GM20000 (cell line): ENCODE data around the gene TMEM59L.
"Not testable (repeated sequence)": the region's sequence is repeated elsewhere in the genome, so short reads cannot be mapped to it uniquely, and the experiment has no call there.

Experiments used
- DNase-seq: peaks from one replicate; pipeline ENCODE4 v3.0.0; 2012; ENCODE audit warnings: low spot score
- CTCF ChIP-seq: IDR thresholded peaks from 2 replicates; pipeline ENCODE4 v1.5.1; 2012; ENCODE audit warnings: mild to moderate bottlenecking, control low read depth; ENCODE audit errors: extremely low read depth, missing control alignments

The TMEM59L gene

GRCh38 chr19:18590273-18591272 lies 22.1 kb upstream of the TMEM59L start:
- peak; percentile 49 for DNase-seq
- TF ChIP-seq CTCF: no peak

GRCh38 chr19:18591735-18592385 lies 20.8 kb upstream of the TMEM59L start:
- no peak for TF ChIP-seq CTCF

GRCh38 chr19:18592732-18593131 lies 19.9 kb upstream of the TMEM59L start:
- DNase-seq: not testable (repeated sequence)

More at GRCh38 chr19:18591735-18592385, 20.8 kb upstream of the TMEM59L start:
- no peak for DNase-seq

GRCh38 chr19:18593367-18594095 lies 19.1 kb upstream of the TMEM59L start:
- TF ChIP-seq CTCF: no peak
- no peak for DNase-seq

GRCh38 chr19:18594096-18594823 lies 18.4 kb upstream of the TMEM59L start:
- DNase-seq: peak; percentile 96
- TF ChIP-seq CTCF: peak; percentile 94

- TF ChIP-seq CTCF: no peak
- DNase-seq: peak; percentile 64
Observed at GRCh38 chr19:18594824-18595373, 17.8 kb upstream of the TMEM59L start.

- TF ChIP-seq CTCF: no peak
- DNase-seq: no peak
Observed at GRCh38 chr19:18595475-18595874, 17.2 kb upstream of the TMEM59L start.
